ENCODE measurements around the gene TBL2. TPM values are rescaled to one million over a fixed set of nuclear protein-coding genes. Genes with fewer than 3 reads are reported as not detected.
"Not testable (repeated sequence)": the region's sequence is repeated elsewhere in the genome, so short reads cannot be mapped to it uniquely, and the experiment has no call there.

TBL2 gene
- total RNA-seq, 1 experiment from 2014 or later = 57.3 TPM

DNA sequence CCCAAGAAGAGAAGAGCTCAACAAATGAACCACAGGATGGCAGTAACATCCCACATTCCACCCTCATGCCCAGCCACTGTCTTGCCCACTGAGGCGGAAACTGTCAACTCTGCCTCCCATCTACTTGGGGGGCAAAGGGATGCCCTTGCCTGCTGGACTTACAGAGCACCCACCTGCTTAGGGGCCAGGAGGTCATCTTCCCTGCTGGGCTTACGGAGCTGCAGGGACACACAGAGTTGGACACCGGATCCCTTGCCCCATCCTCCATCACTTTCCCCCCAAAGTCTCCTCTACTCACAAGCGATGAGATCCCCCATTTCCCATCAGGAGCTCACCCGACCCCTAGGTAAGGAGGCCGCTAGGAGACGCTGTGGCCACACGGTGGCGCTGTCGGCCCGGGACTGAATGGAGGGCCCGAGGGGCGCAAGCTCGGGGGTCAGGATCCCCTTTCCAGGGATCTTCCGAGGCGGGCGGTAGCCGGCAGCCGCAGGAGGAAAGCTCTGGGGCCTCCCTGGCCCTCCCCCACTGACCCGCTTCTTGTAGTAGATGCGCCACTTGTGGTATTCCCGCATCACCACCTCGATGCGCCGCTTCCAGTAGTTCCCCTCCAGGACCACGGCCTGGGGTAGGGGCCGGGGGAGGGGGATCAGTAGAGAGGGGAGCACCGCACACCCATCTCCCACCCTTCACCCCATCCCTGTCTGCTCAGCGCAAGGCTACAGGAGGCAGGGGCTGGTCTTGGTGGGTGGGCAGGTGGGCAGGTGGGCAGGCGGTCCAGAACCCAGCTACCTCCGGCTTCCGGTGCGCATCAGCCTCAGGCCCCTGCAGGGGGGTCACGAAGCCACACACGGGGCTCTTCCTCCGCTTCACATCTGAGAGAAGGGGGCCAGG is 28.7 kb upstream of the TBL2 start:
- DNase-seq (ENCODE audit: low read depth) = no peak

DNA sequence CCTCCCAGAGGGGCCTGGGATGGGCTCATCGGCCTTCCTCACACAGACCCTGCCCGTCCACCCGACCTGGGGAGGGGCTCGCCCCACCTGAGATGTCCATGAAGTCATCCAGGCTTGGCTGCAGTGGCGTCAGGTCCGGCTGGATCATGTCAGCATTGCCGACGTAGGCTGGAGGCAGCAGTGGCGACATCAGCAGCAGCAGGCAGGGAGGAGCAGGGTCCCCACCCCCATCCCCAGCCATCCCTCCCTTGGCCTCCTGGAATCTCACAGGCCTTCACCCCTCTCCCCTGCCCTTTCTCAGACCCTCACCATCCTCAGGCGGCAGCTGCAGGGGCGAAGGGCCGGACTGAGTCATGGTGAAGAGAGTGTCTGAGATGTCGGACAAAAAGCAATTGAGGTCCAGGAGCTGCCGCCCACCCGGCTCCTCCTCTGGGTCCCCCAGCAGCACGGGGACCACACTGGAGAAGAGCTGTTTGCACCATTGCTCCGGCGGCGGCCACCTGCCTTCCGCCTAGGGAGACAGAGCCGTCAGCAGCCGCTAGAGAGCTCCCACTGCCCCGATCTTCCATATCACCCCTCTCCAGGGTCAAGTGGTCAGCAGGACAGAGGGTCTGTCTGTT is 27.3 kb upstream of the TBL2 start:
- DNase-seq (ENCODE audit: low read depth) = no peak

DNA sequence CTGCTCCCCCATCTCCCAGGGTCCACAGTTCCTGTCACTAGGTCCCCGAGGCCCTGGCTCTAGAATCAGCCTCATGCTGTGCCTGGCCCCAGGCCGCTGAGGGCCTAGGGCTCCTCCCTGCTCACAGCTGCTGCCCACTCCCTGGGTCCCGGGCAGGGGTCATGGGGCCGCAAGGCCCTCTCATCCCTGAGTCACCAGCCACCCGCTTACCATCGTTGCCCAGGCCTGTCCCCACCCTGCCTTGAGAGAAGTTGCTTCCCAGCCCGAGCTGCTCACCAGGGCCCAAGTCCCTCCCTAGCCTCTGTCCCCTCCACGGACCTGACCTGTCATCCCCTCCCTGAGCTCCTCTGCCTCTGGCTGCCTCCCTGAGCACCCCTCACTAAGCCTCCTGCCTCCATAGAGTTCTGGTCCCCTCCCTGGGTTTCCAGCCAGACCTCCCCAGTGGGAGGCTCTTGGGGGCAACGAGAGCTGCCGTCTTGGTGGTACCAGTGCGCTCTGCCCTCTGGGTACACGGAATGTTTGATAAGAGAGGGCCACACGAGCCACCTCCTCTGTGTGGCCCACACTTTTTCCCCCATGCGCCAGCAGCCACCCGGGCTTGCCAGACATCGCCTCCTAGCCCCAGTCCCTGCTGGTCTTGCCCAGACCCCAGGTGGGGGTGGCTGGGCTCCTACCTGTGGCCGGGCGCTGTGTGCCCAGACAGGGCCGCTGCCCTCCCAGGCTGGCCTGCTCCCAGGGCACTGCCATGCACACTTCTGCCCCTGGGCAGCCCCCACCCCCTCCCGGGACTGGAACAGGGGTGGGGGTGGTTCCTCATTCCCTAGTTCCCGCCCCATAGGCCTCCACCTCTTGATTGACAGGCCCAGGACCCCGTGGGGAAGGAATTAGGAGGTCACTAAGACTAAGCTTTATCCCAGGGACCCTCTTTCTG is 24.6 kb upstream of the TBL2 start:
- no peak for DNase-seq (ENCODE audit: low read depth)

DNA sequence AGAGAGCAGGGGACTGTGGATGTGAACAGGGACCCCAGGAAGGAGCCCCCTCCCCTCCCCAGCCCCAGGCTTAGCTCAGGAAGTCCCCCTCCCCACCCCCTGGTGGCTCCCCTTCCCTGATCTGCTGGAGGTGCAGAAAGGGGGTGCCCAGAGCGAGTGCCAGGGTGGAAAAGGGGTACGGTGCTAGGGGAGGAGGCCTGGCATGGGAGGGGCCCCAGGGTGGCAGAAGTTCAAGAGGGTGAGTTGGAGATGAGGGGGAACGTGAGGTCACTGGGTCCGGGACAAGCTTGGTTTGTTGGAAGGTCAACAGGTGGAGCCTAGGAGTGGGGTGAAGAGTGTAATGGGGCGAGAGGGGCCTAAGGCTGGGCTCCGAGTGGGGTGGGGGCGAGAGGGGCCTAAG is 21.5 kb upstream of the TBL2 start:
- no peak for DNase-seq (ENCODE audit: low read depth)

DNA sequence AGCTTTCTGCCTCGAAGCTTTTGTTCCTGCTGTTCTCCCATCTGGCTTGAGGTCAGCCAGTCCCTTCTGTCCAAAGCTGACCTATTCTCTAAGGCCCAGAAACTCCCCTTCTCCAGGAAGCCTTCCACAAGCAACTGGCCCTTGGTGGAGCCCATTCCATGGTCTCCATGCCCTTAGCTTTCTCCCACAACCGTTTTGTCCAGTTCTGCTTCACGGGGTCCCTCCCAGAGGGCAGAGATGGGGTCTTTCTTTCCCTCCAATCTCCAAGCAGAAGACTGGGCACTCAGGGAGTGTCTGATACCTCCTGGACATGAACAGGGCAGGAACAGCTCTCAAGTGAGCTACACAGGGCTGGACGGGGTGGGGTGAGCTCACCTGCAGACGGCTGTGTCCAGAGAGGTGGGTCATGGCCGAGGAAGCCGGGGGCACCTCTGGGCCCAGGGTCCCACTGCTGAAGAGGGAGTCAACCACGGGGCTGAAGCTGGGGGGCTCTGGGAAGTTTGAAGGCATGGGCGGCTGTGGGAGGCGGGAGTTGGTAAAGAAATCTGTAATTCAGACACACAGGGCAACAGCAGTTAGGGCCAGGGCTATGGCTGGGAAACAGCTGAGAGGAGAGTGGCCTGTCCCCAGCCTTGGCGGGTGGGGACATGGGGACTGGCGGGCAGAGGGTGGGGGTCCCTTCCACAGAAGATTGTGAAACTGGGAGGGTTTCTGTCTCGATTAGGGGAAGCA is 20.9 kb upstream of the TBL2 start:
- no peak for DNase-seq (ENCODE audit: low read depth)

DNA sequence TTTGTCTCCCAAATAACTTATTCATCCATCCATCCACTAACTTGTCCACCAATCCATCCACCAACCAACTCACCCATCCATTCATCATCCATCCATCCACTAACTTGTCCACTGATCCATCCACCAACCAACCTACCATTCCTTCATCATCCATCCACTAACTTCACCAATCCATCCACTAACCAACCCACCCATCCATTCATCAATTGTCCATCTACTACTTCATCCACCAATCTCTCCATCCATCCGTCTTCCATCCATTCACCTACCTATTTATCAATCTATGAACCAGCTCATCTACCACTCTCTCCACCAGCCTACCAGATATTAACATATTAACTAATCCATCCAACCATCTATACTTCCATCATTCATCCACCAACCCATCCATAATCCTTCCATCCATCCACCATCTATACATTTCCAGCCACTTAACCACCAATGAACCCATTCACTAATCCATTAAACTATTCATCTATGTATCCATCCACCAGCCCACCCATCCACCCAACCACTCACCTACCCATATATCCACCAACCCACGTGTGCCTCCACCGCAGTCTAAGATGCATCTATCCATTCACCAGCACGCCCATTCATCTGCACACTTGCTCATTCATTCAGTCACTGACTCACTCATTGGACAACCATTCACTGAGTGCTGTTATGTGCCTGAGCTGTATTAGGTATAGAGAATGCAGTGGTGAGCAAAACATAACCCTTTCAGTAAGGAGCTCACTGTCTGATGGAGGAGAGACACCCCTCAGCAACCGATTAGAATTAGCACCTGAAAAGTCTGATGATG is 19.8 kb upstream of the TBL2 start:
- DNase-seq (ENCODE audit: low read depth) = no peak

DNA sequence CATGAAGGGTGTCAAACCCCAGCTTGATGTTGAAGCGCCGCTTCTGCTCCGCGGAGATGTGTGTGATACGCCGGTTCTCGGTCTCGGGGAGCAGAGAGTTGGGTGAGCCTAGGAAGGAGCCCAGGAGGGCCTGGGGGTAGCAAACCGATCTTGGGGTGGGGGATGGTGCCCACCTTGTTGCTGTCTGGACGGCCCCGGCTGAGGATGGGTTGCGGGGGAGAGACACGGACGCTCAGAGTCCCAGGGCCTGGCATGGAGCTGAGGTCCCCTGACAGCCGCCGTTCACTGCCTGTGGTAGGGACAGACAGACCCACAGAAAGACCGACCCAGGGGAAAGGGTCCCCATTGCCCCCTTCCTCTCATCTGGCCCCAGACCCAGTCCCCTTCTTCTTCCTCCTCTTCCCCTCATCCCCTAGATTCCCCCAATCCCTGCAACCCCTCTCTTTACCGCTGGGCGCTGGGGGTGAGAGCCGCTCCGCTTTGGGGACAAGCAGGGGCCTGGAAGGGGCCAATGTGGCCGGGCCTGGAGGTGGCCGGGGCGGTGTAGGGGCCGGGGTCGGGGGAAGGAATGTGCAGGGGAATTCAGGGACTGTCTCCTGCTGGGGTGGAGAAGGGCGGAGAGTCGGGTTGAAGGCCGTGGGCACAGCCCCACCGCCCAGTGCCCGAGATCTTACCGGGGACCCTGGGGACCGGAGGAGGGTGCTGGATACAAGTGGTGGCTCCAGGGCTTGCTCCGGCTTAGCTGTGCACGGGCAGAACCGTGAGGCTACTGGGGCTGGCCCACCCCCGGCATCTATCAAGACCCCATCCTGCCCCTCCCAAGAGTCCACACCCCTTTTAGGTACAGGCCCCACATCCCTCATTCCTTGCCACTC is 18.0 kb upstream of the TBL2 start:
- no peak for DNase-seq (ENCODE audit: low read depth)

DNA sequence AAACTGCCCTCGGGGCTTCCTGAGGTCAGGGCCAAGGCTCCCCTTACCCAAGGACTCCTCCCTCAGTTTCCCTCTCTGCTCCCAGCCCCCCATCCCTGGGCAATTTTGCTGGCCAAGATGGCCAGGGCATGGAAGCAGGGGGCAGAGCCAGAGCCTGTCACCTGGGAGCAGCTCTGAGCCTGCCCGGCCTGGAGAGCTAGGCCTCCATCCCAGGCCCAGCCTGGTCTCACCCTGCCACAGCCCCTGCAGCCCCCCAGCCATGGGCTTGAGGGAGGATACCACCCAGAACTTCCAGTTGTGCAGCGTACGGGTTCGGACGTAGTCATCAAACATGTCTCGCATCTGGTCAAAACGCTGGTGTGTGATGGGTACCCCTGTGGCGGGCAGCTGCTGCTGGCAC is 17.0 kb upstream of the TBL2 start:
- DNase-seq (ENCODE audit: low read depth) = no peak

DNA sequence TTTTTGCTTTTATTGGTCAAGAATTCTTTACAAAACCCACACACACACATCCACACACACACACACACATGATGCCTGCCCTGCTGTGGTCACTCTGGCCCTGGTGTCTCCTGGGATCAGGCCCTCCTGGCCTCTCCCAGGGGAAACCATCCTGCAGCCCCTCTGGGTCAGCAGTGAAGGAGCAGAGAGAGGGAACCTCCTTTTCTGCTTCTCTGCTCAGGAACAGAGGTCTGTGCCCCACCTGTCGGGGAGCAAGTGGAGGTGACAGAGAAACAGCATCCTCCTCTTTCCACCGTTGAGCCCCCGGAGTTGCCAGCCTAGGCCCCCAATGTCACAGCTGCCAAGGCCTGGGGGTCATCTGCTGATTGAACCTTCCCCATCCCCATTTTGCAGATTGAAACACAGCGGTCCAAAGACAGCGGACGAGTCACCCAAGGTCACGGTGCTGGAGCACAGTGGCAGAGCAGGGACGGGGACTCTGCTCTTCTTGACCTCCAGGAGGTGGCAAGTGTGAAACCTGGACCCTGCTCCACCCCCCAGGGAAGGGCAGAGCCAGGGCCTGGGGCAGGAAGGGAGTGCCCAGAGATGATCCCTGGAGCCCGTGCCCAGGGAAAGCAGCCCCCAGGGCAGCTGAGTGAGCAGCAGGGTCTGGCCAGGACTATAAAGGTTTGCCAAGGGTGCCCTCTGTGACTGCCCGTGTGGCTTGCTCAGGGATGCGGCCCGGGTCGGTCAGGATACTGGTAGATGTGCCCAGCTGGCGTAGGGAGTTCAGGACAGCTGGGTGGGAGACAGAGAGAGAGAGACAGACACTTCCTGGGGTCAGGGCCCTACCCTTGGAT is 15.0 kb upstream of the TBL2 start:
- no peak for DNase-seq (ENCODE audit: low read depth)

DNA sequence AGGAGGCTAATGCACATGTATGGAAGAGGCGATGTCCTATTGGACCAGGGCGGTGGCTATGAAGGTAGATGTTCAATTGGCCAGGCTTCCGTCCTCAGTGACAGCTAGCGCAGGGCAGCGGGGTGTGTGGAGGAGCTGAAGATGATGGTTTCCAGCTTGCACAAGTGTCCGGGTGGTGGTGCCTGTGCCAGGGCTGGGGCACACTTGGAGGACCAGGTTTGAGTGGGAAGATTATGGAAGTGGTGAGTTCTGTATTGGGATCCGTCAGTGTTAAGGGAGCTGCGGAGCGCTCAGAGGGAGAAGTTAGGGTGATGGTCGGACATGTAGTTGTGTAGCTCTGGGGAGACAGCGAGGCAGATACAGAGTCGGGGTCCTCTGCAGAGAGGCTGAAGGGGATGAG is 8.5 kb upstream of the TBL2 start:
- no peak for DNase-seq (ENCODE audit: low read depth)

DNA sequence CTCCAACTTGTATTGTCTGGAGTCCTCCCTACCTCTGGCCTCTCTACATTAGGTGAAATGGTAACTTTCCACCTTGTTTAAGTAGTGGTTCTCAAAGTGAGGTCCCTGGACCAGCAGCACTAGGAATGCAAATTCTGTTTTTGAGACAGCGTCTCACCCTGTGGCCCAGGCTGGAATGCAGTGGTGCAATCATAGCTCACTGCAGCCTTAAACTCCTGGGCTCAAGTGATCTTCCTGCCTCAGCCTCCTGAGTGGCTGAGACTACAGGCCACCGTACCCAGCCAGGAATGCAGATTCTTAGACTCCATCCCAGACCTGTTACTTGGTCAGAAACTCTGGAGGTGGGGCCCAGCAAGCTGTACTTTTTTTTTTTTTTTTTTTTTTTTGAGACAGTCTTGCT is 6.8 kb upstream of the TBL2 start:
- DNase-seq (ENCODE audit: low read depth) = no peak

DNA sequence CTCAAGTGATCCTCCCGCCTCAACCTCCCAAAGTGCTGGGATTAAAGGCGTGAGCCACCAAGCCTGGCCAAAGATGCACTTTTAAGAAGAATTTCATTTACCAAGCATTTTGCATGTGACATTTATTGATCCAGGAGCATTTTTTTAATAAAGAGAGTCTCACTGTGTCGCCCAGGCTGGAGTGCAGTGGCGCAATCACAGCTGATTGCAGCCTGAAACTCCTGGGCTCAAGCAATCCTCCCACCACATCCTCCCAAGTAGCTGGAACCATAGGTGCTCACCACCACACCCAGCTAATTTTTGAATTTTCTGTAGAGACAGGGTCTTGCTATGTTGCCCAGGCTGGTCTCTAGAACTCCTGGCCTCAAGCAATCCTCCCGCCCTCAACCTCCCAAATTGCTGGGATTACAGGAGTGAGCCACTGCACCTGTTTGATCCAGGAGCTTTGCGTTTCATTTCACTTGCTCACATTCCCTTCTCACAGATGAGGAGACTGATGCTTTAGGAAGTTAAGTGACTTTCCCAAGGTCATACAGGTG is 4.4 kb upstream of the TBL2 start:
- DNase-seq (ENCODE audit: low read depth) = no peak

DNA sequence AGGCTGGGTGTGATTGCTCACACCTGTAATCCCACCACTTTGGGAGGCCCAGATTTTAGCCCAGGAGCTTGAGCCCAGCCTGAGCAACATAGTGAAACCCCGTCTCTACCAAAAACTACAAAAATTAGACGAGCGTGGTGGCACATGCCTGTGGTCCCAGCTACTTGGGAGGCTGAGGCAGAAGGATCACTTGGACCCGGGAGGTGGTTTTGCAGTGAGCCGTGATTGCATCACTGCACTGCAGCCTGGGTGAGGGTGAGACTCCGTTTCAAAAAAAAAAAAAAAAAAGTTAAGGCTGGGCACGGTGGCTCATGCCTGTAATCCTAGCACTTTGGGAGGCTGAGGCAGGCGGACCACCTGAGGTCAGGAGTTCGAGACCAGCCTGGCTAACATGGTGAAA is 2.6 kb upstream of the TBL2 start:
- DNase-seq (ENCODE audit: low read depth) = not testable (repeated sequence)

DNA sequence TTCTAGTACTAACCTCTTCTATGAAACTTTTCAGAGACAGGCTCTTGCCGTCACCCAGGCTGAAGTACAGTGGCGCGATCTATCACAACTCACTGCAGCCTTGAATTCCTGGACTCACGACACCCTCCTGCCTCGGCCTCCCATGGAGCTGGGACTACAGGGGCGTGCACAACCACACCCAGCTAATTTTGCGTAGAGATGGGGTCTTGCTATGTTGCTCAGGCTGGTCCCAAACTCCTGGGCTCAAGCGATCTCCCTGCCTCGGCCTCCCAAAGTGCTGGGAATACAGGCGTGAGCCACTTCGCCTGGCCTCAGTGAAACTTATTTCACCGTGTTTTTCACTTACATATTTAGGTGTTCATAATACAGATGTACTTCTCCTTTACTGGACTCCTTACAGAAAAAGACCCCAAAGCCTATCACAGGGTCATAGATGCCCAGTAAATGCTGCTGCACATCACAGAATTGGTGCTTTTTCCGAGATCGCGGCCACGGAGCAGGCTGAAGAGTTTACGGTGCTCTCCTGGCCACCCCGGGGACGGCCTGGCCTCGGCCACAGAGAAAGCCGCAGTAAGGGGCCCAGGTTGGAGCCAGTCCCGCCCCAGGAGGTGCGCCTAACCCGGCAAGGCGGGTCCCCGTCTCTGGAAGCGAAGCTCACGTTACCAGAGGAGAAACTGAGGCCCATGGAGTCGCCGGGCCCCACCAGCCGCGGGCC is 595 bp downstream of the TBL2 start:
- no peak for DNase-seq (ENCODE audit: low read depth)

DNA sequence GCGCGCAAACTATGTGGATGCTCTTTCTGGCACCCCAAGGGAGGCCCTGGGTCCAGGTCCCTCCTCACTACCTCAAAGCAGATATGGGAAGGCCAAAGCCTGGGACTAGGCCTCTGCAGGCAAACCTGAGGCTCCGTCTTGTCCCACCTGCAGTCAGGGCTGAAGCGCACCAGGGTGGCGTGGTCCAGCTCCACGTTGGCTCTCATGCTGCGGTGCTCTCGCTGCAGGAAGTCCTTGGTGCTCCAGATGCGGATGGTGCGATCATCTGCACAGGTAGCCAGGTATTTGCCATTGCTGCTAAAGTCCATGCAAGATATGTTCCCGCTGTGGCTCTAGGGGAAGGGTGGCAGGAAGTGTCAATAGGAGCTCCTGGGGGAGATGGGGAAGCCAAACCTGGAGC is 4.6 kb downstream of the TBL2 start:
- no peak for DNase-seq (ENCODE audit: low read depth)

DNA sequence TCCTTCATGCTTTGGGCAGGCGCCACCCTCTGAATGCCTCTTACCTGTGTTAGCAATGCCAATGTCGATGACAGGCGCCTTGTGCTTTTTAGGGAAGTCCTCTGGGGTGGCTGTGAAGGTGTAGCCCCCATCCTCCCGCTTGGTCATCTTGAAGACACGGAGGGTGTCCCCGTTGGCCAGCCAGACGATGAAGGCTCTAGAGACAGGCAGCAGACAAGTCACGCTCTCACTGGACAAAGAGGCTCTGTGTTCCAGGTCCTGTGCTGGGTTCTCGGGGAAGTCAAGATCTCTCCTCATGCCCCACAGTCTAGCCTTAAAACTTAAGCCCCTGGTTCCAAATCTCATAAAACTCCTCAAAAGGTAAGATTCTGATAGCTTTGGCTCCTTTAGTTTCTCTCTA is 5.1 kb downstream of the TBL2 start:
- DNase-seq (ENCODE audit: low read depth) = no peak

DNA sequence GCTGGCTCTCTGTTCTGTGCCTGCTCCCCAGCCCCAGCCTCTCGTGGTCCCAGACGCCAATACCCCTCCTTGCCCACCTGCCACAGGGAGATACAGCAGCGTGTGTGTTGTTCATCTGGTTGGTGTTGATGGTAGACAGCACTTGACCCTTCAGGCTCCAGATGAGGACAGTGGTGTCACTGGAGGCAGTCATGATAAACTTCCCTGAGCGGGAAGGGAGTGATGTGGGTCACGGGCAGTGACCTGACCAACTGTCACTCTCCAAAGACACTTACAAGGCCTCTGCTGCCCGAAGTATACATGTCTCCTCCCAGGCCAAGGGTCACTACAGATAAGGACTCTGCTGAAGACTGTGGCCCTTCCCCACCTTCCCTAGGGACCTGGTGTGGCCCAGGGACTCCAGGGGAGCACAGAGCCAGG is 5.6 kb downstream of the TBL2 start:
- no peak for DNase-seq (ENCODE audit: low read depth)

DNA sequence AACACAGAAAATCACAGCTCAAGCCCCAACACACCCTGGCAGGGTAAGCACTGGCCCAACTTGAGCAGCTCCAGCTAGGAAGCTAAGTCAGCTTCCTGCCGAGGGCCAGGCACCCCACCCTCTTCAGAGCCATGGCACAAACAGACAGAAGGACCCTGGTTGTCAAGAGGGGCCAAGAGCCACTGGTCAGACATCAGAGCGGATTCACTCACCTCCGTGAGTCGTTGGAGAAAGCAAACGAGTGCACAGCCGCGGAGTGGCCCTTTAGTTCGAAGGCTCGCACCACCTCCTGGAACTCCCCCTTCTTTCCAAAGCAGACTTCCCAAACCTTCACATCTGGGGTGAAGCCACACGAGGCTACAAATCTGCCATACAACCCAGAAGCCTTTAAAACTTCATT is 7.4 kb downstream of the TBL2 start:
- DNase-seq (ENCODE audit: low read depth) = no peak

Data from HT1080 (cell line).